Prostate gland (tissue), 2 donors: ENCODE results near the gene THSD8.

Source experiments
- POLR2A ChIP-seq: fragments of 450-650 bp; IDR thresholded peaks from one replicate; pipeline ENCODE4 v1.6.1; 2016; ENCODE audit warnings: antibody characterized with exemption, mild to moderate bottlenecking
- TF ChIP-seq, protein P1 (sequence below), 4 experiments: fragments of 200-600 bp in 2 of 4; fragments of 450-650 bp in 2 of 4; sonication (generic) in 2 of 4; IDR thresholded peaks; 1 replicate in 3 of 4; 2 replicates in 1 of 4; pipeline ENCODE4 v1.5.1; 2016 to 2019; ENCODE audit warnings: antibody characterized with exemption in 4 of 4, mild to moderate bottlenecking in 2 of 4, moderate library complexity in 2 of 4

DNA sequence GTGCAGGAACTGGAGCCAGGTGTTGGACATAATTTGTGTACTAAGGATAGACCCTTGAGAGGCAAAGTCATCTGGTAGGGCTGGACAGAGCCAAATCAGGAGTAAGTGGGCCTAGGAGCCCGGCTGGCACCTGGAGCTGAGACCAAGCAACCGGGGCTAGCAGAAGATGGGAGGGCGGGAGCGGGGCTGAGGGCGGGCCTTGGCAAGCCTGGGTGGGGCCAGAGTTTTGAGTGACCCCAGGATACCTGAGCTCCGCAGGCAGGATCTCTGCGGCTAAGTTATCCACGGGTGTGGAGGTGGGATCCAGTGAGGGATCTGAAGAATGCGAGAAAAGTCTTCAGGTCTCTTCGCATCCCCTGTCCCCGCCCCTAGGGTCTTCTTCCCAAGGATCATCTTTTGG lies 34.7 kb upstream of the THSD8 start:
- no peak for TF ChIP-seq POLR2A
- TF ChIP-seq, protein P1, sequence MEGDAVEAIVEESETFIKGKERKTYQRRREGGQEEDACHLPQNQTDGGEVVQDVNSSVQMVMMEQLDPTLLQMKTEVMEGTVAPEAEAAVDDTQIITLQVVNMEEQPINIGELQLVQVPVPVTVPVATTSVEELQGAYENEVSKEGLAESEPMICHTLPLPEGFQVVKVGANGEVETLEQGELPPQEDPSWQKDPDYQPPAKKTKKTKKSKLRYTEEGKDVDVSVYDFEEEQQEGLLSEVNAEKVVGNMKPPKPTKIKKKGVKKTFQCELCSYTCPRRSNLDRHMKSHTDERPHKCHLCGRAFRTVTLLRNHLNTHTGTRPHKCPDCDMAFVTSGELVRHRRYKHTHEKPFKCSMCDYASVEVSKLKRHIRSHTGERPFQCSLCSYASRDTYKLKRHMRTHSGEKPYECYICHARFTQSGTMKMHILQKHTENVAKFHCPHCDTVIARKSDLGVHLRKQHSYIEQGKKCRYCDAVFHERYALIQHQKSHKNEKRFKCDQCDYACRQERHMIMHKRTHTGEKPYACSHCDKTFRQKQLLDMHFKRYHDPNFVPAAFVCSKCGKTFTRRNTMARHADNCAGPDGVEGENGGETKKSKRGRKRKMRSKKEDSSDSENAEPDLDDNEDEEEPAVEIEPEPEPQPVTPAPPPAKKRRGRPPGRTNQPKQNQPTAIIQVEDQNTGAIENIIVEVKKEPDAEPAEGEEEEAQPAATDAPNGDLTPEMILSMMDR (IDR thresholded peaks at IDR 0.05): no peak
